C4-2B (cell line): ENCODE results near the gene CCL5.
"Not testable (repeated sequence)": the region's sequence is repeated elsewhere in the genome, so short reads cannot be mapped to it uniquely, and the experiment has no call there.

Experiments
- H3K27ac ChIP-seq: fragments of 450-650 bp; 2 replicates; pipeline ENCODE4 v1.5.1; 2017
- CTCF ChIP-seq: fragments of 450-650 bp; conservative IDR thresholded peaks from 2 replicates; pipeline ENCODE4 v1.5.1; 2017; ENCODE audit warnings: mild to moderate bottlenecking
- ZFX ChIP-seq: fragments of 450-650 bp; IDR thresholded peaks from 2 replicates; pipeline ENCODE4 v1.6.1; 2017

CCL5 gene

GRCh38 chr17:35906926-35907637, 26.9 kb upstream of the CCL5 start:
- H3K27ac ChIP-seq: no peak overlapping the region
- TF ChIP-seq CTCF: no peak

GRCh38 chr17:35906191-35906925, 26.2 kb upstream of the CCL5 start:
- TF ChIP-seq ZFX (no peak), CTCF (no peak)
- no peak overlapping the region for H3K27ac ChIP-seq

- no peak overlapping the region for H3K27ac ChIP-seq
- no peak for TF ChIP-seq CTCF
- TF ChIP-seq ZFX: no peak
Observed at GRCh38 chr17:35903451-35903850, 23.3 kb upstream of the CCL5 start.

GRCh38 chr17:35901631-35902175, 21.5 kb upstream of the CCL5 start:
- no peak overlapping the region for H3K27ac ChIP-seq
- no peak for TF ChIP-seq ZFX
- no peak for TF ChIP-seq CTCF

- no peak overlapping the region for H3K27ac ChIP-seq
Observed at GRCh38 chr17:35900708-35901480, 20.7 kb upstream of the CCL5 start.

GRCh38 chr17:35900280-35900679, 20.1 kb upstream of the CCL5 start:
- H3K27ac ChIP-seq: no peak overlapping the region
- TF ChIP-seq CTCF (no peak), ZFX (no peak)

More at GRCh38 chr17:35900708-35901480, 20.7 kb upstream of the CCL5 start:
- TF ChIP-seq ZFX: no peak

- H3K27ac ChIP-seq: no peak overlapping the region
Observed at GRCh38 chr17:35898283-35899070, 18.3 kb upstream of the CCL5 start.

GRCh38 chr17:35897772-35898171, 17.6 kb upstream of the CCL5 start:
- not testable (repeated sequence) for H3K27ac ChIP-seq

More at GRCh38 chr17:35898283-35899070, 18.3 kb upstream of the CCL5 start:
- no peak for TF ChIP-seq ZFX
- TF ChIP-seq CTCF: no peak
